ELF-1 (cell line): ENCODE measurements around the gene SDK1.

Experiments
- DNase-seq: peaks from one replicate; pipeline ENCODE4 v3.0.0-alpha.2; 2016; ENCODE audit warnings: low read depth, low spot score

SDK1 gene

DNA sequence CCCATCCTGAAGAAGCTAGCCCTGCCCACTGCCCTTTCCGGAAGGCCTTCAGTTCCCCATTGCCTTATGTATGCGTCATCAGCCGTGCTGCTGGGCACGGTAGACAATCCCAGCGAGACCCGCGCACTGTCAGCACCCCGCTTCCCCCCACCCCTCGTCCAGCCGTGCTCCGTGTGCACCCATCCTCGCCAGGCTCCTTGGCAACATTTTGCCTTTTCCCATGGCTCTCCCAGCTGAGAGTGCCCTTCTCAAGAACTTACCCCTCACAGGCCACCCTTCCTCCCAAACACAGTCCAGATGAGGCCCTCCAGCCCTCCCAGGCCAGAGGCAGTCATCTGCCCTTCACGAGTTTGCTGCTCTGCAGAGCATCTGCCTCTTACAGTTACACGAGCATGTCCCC lies 747.3 kb downstream of the SDK1 start:
- no peak for DNase-seq

DNA sequence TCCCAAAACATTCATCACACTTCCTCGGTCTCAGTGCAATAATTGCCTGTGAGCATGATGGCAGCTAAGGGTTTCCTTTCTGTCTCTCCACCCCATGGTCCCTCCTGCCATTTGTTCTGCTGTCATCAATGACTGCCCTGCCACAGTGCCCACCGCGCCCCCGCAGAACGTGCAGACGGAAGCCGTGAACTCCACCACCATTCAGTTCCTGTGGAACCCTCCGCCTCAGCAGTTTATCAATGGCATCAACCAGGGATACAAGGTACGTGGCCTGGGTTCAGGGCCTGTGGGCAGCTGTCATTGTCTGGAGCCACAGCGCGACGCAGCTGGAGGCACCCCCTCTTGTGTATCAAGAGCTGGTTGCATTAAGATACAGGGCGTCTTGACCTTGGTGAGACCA lies 748.1 kb downstream of the SDK1 start:
- no peak for DNase-seq

DNA sequence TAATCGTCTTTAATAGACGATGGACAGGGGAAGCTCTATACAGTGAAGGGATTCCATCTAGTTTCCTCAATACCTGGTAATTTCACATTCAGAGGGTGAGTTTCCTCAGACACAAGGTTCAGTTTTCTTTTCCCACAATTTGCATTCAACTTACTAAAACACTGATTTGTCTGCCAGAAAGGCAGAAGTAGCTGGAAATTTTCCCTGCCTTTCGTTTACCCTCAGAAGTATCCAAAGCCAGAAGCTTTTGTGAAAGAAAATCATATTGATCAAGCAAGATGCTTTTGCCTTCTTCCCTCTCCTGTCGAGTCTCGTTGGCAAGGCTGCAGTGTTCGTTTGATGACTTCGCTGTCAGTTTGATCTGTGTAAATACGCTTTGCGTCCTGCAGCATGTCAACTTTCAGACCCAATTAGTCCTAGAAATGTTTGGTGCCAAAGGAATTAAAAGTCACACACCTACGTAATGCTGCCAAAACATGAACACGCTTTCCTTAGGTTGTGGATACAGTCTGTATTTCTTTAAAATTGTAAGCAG lies 749.1 kb downstream of the SDK1 start:
- DNase-seq: no peak

DNA sequence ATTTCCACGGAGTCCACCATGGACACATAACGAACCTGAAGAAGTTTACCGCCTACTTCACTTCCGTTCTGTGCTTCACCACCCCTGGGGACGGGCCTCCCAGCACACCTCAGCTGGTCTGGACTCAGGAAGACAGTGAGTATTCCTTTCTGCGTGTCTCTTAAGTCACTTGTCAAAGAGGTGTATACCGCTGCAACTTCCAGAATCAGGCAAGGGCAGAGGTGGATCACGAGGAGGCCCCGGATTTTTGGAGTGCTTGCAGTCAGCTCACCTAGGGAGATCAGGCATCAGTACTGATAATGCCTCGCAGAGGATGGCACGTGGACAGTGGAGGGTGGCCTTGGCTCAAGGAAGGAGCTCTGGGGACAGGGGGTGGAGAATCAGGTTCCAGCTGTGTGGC lies 750.6 kb downstream of the SDK1 start:
- DNase-seq: no peak

DNA sequence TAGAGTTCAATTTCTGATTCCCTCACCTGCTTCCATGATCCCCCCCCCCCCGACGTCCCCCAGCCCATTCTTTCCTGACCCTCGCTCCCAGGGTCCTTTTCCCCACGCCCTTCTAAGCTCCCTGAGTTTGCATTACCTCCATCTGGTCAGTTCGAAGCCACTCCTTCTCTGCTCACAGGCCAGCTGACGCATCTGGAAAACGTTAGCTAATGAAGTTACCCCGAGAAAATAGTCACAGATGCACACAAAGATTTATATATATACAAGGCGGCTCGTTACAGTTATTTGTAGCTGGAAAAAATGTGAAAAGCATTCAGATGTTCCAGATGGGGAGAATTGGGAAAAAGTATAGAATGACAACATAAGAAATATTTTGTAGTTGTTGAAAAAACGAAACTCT lies 751.1 kb downstream of the SDK1 start:
- no peak for DNase-seq

DNA sequence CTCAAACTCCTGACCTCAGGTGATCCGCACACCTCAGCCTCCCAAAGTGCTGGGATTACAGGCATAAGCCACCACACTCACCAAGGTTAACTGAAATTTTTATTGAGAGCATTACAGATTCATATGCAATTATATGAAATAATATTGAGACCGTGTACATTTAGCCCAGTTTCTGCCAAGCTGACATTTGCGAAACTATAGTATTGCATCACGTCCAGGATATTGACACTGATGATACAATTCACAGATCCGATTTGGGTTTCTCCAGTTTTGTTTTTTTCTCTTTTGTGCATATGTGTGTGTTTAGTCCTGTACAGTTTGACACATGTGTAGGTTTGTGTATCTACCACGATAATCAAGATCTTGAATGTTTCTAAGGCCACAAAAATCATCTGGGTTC lies 753.1 kb downstream of the SDK1 start:
- no peak for DNase-seq

DNA sequence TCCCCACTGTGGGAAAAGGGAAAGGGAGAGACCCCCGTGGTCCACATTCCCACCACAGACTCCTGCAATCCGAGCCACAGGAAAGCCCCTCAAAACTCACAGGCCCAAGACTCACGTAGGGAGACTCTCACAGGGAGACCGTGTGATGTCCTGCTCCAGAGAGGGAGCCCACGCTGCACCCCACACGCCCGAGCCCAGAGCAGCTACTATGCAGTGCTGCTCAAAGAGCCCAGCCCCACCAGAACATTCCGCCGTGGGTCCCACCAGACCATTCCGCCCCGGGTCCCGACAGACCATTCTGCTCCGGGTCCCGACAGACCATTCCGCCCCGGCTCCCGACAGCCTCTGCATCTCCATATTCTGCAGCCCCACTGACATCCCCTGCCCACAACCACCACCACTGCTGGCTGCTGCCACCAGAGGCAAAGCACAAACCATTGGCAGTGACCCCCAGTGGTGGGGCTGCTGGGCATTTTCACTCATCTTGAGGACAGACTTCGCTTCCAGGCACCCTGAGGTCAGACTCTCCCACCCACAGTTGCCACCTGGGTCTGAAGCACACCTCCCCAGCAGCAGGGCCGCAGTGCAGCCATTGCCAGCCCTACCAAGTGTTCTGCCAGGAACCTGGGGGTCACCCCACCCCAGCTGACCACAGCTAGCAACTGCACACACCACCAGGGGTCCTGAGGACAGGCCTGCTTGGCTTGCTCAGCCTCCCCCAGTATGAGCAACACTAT lies 755.7 kb downstream of the SDK1 start:
- DNase-seq: no peak

DNA sequence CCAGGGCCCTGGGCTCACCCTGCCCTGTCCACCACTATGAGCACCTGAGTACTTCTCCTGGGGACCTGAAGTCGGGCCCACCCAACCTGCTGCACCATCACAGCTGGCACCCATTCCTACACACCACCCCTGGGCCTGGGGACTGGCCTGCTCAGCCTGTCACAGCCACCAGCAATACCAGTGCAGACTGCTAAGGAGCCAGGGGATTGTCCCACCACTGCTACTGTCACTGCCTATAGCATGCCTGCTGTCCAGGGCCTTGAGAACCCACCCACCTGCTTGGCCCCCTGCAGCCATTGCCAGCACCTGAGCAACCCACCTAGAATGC lies 756.2 kb downstream of the SDK1 start:
- no peak for DNase-seq

DNA sequence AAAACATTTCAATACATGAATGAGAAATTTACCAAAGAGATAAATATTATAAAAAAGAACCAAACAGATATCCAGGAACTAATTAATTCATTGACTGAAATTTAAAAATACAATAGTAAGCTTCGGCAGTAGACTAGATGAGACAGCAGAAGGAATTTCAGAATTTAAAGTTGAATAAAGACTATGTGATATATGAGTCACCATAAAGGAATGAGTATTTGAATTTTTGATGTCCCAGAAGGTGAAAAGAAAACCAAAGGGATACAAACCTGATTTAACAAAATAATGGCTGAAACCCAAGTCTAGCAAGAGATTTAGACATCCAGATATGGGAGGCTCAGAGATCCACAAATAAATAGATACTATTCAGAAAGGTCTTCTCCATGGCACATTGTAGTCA lies 757.1 kb downstream of the SDK1 start:
- DNase-seq: no peak

DNA sequence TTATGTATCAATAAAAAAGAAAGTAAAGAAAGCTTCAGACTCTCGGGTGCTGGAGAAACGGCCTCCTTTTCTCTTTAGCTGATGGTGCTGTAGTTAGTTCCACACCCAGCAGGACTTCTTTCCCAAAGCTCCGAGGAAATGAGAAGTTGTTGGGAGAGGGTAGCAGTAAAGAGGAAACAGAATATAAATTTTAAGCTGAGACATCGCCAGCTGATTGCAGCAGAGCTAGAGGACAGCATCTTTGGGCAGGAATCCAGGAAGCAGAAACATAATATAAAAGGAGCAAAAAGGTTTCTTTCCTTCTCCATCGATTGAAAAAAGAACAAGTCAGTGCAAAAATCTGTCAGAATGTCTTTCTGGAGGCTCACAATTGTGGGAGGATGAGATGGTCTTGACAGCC lies 764.1 kb downstream of the SDK1 start:
- no peak for DNase-seq

DNA sequence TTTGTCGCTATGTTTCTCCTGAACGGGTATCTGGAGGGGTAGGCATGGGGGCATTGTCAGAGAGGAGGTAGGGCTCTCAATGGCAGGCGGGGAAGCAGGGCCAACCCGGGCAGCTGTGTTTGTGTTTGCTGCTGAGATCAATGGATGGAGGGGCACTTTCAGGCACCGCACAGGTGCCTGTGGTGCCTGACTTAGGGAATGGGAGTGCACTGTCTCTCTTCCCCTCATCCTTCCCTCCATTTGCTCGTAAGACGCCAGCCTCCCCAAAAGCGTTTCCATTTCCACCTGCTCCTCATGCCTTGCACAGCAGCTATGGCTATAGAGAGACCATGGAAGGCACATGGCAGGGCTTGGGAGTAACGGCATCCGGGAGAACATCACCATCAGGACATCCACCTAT lies 765.2 kb downstream of the SDK1 start:
- DNase-seq: no peak

DNA sequence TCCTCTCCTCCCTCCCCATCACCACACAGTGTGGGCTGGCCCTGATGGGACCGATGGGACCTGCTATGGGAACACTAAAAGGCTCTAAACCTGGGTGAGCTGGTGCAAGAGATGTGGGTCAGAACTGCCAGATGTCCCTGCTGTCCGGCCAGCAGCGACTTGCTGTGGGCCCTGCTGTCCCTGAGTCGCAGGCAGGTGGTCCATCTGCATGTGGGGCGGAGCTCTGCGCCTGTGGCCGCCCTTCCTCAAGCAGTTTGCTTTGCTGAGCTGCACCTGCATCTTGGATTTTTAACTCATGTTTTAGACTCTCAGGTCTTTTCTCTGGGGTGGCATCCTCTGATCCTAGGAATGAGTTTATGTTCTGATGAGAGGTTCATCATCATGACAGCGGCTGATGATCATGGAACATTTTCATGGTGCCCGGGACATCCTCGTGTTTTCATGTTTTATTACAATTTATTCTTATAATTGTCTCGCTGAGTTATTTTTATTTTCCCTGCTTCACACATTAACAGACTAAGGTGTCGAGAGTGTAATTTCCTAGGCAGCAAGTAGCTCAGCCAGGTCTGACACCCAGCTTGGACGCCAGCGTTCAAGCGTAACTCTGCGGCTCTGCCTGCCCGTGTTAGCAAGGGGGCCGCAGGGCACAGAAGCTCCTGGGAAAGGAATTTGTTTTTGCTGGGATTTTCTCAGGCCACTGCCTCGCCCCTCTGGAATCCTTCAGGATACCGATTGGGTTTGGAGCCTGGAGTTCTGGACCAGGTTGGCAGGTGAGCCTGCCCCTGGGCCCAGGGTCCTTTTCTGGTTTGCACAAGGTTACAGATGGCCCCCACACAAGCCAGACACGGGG lies 765.8 kb downstream of the SDK1 start:
- DNase-seq: peak; percentile 29

DNA sequence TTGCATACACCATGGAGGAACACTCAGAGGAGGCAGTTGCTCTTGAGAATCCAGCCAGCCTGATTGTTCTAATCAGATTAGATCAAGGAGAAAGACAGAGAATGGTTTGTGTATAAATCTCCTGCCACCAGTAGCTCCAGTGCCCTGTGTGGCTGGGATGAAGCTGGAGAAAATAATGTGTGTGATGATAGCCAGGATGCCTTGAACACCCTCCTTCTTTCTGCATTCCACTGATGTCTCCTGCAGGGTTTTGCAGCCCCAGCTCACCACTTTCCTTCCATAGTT lies 766.4 kb downstream of the SDK1 start:
- DNase-seq: no peak

DNA sequence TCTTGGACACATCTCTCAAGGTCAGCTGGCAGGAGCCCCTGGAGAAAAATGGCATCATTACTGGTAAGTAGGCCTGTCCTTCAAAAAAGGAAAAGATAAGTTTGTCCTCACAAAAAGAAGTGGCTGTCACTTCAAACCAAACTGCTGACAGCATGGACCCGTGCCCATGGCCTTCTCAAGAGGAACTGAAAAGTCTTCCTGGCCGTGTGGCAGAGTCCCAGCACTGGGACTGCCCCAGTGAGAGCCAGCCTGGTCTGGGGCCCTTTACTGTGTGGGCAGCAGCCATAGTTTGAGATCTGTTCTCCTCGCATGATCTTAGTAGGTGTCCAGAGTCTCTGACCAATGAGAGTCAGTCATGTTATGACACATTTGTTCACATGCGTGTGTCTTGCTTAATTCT lies 766.8 kb downstream of the SDK1 start:
- DNase-seq: no peak

DNA sequence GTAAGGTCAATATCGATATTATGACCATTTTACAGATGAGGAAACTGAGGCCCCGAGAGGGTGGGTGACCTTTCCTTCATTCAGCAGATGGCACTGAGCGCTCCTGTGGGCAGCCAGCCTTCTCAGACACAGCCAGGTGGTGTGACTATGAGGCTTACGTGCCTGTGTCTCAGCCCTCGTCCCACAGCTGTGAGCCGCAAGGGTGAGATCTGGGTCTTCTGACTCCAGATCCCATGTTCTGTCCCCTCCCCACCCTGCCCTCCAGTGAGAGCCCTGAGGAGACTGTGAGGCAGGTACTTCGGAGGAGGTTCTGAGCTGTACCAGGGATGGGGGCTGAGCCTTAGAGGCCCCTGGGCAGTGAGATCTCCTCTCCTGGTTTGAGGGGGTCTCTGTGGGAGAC lies 767.2 kb downstream of the SDK1 start:
- DNase-seq: no peak

DNA sequence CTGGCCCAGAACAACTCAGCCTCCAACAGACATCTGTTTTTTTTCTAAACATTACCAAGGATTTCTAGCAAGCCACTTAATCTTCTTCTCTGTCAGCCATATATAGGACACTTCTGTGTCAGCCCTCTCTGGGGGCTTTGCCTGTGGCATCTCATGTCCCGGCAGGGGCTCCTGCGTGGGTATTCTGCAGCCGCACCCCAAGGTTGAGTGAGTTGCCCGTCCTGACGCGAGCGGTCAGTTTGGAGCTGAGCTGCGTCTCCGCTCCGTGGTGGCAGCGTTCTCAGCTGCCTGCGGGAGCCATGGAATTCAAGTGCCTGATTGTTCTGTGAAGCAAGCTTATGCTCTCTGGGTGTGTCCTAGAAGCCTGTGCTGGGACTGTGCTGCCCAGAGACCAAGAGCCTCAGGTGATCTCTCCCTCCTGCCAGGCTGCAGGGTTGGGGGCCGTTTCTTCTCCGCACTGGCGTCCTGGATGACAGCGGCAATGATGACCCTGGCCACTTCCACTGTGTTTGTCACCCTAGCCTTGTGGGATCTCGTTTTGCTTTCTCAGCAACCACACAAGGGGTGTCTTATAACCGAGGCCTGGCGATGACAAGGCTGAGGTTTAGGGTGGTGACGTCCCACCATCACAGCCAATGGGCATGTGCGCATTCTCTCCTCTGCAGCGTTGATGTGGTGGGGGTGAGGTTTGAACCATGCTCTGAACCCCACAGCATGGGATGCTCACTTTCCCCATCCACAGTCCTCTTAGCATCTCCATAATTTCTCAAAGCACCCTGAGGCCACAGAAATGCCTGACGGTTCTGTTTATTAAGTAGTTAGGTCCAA lies 768.4 kb downstream of the SDK1 start:
- DNase-seq: peak; percentile 29

DNA sequence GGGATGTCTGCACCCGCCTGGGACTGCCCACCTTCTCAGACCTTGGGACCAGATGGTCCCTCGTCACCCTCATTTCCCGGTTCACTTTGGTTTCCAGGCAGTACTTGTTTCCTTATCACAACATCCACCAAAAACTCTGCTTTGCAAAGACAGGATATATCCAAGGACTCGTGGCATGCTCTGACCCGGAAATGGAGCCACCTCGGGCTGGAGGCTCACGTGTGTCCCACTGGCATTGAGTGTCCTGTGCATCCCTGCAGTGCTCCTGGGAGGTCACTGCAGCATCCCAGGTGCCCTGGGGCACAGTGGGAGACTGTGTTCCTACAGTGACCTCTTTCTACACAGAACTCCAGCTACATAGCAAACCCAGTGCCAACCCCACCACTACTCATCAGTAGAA lies 769.2 kb downstream of the SDK1 start:
- DNase-seq: no peak

DNA sequence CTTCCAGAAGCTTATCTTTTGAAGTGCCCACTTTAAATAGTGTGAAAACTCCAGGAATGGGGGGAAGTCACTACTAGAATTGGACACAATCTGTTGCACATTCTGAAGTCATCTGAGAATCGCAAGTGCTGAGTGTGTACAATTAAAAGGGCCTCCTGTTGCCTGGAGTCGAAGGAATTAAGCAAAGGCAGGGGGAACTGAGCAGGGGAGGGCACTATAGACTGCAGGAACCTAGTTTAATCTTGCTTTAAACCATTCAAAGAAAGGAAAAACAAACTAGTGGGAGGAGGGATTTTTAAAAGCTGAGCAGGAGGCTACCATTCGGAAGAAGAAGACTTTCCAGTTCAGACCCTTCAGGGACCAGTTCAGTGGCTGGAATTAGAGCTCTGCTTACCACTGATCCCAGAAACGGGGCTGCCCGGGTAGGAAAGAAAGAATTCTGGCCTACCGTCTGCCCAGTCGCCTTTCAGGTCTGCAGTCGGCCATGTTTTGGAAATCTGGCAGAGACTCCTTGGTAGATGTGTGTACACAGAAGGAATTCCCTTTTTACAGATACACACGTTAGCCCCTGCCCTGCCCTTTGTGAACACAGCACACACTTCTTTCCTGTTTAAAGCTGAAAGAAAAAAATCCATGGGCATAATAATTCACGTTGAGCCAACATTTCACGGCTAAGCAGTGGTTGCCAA lies 770.5 kb downstream of the SDK1 start:
- DNase-seq: no peak

DNA sequence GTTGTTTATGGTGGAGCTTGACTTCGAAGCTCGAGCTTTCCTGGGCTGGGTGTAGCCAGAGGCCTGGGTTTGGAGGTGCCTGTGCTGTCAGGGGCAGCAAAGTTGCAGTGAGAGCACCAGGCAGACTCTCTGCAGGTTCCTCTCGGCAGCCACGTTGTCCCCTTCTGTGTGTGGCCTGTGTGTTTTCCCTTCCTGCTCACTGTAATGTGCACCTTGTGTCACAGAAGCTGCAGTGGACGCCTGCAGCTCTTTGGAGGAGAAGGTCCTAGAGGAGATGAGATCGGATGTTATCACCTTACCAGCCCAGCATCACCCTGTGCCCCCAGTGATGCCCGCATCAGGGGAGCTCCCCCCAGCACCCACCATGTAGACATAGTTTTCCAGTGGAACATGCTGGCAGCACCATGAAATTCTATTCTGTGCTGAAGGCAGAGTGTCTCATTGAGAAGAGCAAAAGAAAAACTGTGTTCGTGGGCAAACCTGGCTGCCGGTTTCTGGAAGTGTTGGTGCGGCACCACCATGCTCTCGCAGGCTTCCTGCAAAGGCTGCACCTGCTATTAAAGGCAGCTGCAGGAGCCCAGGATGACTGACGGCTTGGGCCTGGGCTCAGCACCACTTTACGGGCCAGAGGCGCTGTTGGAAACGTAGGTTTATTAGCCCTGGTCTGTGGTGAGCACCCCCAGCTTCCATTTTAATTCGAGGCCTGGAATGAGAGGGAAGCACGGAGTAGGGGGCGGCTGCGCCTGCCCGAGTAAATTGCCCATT lies 771.3 kb downstream of the SDK1 start:
- DNase-seq: no peak

DNA sequence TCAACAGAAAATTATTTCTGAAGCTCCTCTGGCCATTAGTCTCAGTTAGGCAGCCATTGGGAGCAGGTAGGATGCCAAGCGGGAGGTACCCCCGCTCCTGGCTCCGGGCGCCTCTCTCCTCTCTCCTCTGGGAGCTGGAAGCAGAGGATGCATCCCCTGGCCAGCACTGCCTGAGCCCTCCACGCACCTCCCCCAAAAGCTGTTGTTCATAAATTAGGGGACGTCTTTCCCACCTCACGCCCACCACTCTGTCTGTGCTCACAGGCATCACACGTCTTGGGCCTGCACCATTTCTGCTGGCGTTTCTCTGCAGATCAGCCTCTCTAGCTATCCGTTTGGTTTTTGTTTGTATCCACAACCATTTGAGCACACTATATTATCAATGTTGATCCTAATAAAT lies 772.0 kb downstream of the SDK1 start:
- DNase-seq: no peak

DNA sequence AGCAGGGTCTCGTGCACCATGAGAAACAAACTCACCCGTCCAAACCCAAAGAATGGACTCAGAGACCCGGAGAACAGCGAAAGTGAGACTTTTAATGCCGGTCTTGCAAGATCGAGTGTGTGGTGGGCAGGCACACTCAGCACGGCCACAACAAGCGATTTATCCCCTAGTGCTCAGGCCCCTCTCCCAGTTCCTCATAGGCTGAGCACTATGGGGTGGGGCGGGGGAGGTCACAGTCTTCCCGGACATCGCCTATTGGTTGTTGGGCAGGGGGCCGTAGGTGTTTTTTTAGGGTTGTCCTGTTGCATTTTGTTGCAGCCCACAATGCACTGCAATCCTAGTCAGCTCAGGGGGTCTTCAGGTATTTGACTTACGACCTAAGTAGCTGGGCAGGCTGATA lies 772.7 kb downstream of the SDK1 start:
- DNase-seq: no peak
